Lung (tissue), 12 donors: ENCODE data around the gene TULP4. TPM values are rescaled to one million over a fixed set of nuclear protein-coding genes. Genes with fewer than 3 reads are reported as not detected.
A peak's percentile ranks its signal among the peaks of the same experiment; 100 is the strongest.

ENCODE experiments used
- ATAC-seq: fragments of 200-7000 bp; cut with Tn5 transposase; one replicate; pipeline ENCODE4 v1.9.1; 2020; ENCODE audit warnings: moderate number of reproducible peaks; ENCODE audit not compliant: insufficient read depth, low FRiP score
- DNase-seq, 3 donors: peaks; one replicate each; pipeline ENCODE4 v3.0.0-alpha.2; 2013 to 2017
- H3K27ac ChIP-seq, 2 donors: one replicate each; pipeline ENCODE4 v1.5.1; 2013; ENCODE audit warnings: mild to moderate bottlenecking in 2 of 2, moderate library complexity in 2 of 2, control low read depth in 1 of 2, inconsistent platforms in 1 of 2, low read depth in 1 of 2, low read length in 1 of 2
- H3K27me3 ChIP-seq, 3 donors: one replicate each; pipeline ENCODE4 v1.5.1; 2013; ENCODE audit warnings: low read length in 2 of 3; ENCODE audit not compliant: control insufficient read depth in 3 of 3, insufficient read depth in 3 of 3
- H3K36me3 ChIP-seq, 4 donors: one replicate each; pipeline ENCODE4 v1.5.1; 2013; ENCODE audit warnings: low read length in 4 of 4, mild to moderate bottlenecking in 1 of 4, moderate library complexity in 1 of 4; ENCODE audit not compliant: control insufficient read depth in 4 of 4, insufficient read depth in 4 of 4
- H3K4me1 ChIP-seq, 5 donors: one replicate each; pipeline ENCODE4 v1.5.1; 2013; ENCODE audit warnings: low read length in 5 of 5, mild to moderate bottlenecking in 2 of 5, moderate library complexity in 1 of 5; ENCODE audit not compliant: control insufficient read depth in 5 of 5, insufficient read depth in 5 of 5
- H3K4me3 ChIP-seq: one replicate; pipeline ENCODE4 v1.5.1; 2013; ENCODE audit warnings: mild to moderate bottlenecking, control low read depth, moderate library complexity
- H3K9ac ChIP-seq, 2 donors: one replicate each; pipeline ENCODE4 v1.5.1; 2013; ENCODE audit warnings: low read length in 2 of 2, control low read depth in 1 of 2; ENCODE audit not compliant: insufficient read depth in 1 of 2
- H3K9me3 ChIP-seq, 4 donors: one replicate each; pipeline ENCODE4 v1.5.1; 2013; ENCODE audit warnings: low read length in 3 of 4, mild to moderate bottlenecking in 1 of 4, moderate library complexity in 1 of 4; ENCODE audit not compliant: control insufficient read depth in 4 of 4, insufficient read depth in 3 of 4
- CTCF ChIP-seq: IDR thresholded peaks from 2 replicates; pipeline ENCODE4 v1.5.1; 2012; ENCODE audit warnings: mild to moderate bottlenecking; ENCODE audit errors: control extremely low read depth, extremely low read depth
- WGBS, 2 donors: extraction: QIAGEN DNeasy Blood & Tissue Kit; methylation state at CpG; one replicate each; pipeline ENCODE4 v1.1.7; 2013; 5-methylcytosine and 5-hydroxymethylcytosine counted together
- polyA plus RNA-seq, 2 donors: library from polyadenylated mRNA; stranded (reverse); fragments of 200-250 nt; gene quantifications; one replicate each; pipeline ENCODE4 v1.2.1, GENCODE V29; 2013
- total RNA-seq, 2 donors: library from RNA; depleted of rRNA in 1 of 2; stranded (reverse); fragments of >200 nt in 1 of 2; gene quantifications; one replicate each; pipeline ENCODE4 v1.2.1, GENCODE V29; 2014 to 2021
- donor health status: control.
- donor health status: control.
- donor health status: Bipolar disorder and iron deficiency.
- donor health status: healthy.
- donor health status: DM: yes; HTN: yes; CAD: no.

Gene TULP4
- total and polyA plus RNA-seq, 4 donors: 4.5 to 147 (median 39.2) TPM

GRCh38 chr6:158461954-158462353 is 149.7 kb downstream of the TULP4 start:
- DNase-seq (no peak), ATAC-seq (no peak)
- H3K36me3 ChIP-seq: peaks cover 4 to 11% (median 6%) of the 10 kb centered on the region in 4 donors
- peaks cover 0 to 7% (median 0%) of the 10 kb centered on the region in 4 donors for H3K9me3 ChIP-seq
- H3K4me1 ChIP-seq: no peaks in the 10 kb centered on the region
- H3K9ac ChIP-seq: no peak overlapping the region
- TF ChIP-seq CTCF: no peak
- WGBS, 2 donors: 91 to 94% methylated on average over 2 of the region's 2 CpGs
- no peak overlapping the region for H3K27ac ChIP-seq
- H3K27me3 ChIP-seq: no peaks in the 10 kb centered on the region
- no peak overlapping the region for H3K4me3 ChIP-seq

- Histone ChIP-seq H3K27me3 (no peaks in the 10 kb centered on the region), H3K9me3 (peaks cover 0 to 7% (median 0%) of the 10 kb centered on the region in 4 donors), H3K27ac (no peak overlapping the region), H3K4me3 (no peak overlapping the region), H3K9ac (no peak overlapping the region), H3K4me1 (no peaks in the 10 kb centered on the region), H3K36me3 (peaks cover 4 to 11% (median 6%) of the 10 kb centered on the region in 4 donors)
- DNase-seq (no peak), ATAC-seq (no peak)
- 91 to 92% methylated on average over 9 of the region's 9 CpGs for WGBS, 2 donors
- no peak for TF ChIP-seq CTCF
Observed at GRCh38 chr6:158464483-158464882, 152.2 kb downstream of the TULP4 start.

- H3K9ac ChIP-seq: no peak overlapping the region
- WGBS, 2 donors: 89 to 94% methylated on average over 2 of the region's 2 CpGs
- H3K27me3 ChIP-seq: no peaks in the 10 kb centered on the region
- no peak overlapping the region for H3K4me3 ChIP-seq
- H3K27ac ChIP-seq: no peak overlapping the region
- ATAC-seq: no peak
- no peaks in the 10 kb centered on the region for H3K4me1 ChIP-seq
- peak in 1 of 3 donors; percentile 29 for DNase-seq
- TF ChIP-seq CTCF: no peak
- H3K9me3 ChIP-seq: peaks cover 0 to 7% (median 0%) of the 10 kb centered on the region in 4 donors
- H3K36me3 ChIP-seq: peaks cover 3 to 11% (median 5%) of the 10 kb centered on the region in 4 donors
Observed at GRCh38 chr6:158465257-158465656, 153.0 kb downstream of the TULP4 start.

GRCh38 chr6:158465747-158466146 is 153.5 kb downstream of the TULP4 start:
- 78 to 83% methylated on average over 3 of the region's 3 CpGs for WGBS, 2 donors
- TF ChIP-seq CTCF: no peak
- H3K9ac ChIP-seq: no peak overlapping the region
- H3K27me3 ChIP-seq: no peaks in the 10 kb centered on the region
- peaks cover 3 to 11% (median 5%) of the 10 kb centered on the region in 4 donors for H3K36me3 ChIP-seq
- H3K4me3 ChIP-seq: no peak overlapping the region
- DNase-seq (no peak), ATAC-seq (no peak)
- no peak overlapping the region for H3K27ac ChIP-seq
- H3K4me1 ChIP-seq: no peaks in the 10 kb centered on the region
- H3K9me3 ChIP-seq: peaks cover 0 to 7% (median 0%) of the 10 kb centered on the region in 4 donors
